SH-SY5Y (cell line): ENCODE data around the gene ZBTB16.

ENCODE experiments used
- GATA2 ChIP-seq: IDR thresholded peaks from 2 replicates; pipeline ENCODE4 v1.6.1; 2011; ENCODE audit warnings: mild to moderate bottlenecking, low read depth, low read length
- GATA3 ChIP-seq: IDR thresholded peaks from 2 replicates; pipeline ENCODE4 v1.6.1; 2011; ENCODE audit warnings: low read depth, mild to moderate bottlenecking, low read length, moderate library complexity

ZBTB16 gene

GRCh38 chr11:114257621-114258558, 198.4 kb downstream of the ZBTB16 start:
- no peak for TF ChIP-seq GATA3
- TF ChIP-seq GATA2: peak; percentile 70

- TF ChIP-seq GATA2 (no peak), GATA3 (no peak)
Observed at GRCh38 chr11:114258696-114259095, 199.2 kb downstream of the ZBTB16 start.

- TF ChIP-seq GATA3 (no peak), GATA2 (no peak)
Observed at GRCh38 chr11:114259124-114259526, 199.6 kb downstream of the ZBTB16 start.

GRCh38 chr11:114259551-114259983, 200.1 kb downstream of the ZBTB16 start:
- no peak for TF ChIP-seq GATA3
- no peak for TF ChIP-seq GATA2

- TF ChIP-seq GATA2: no peak
- no peak for TF ChIP-seq GATA3
Observed at GRCh38 chr11:114260077-114260476, 200.6 kb downstream of the ZBTB16 start.

- TF ChIP-seq GATA3 (no peak), GATA2 (no peak)
Observed at GRCh38 chr11:114260483-114260882, 201.0 kb downstream of the ZBTB16 start.

GRCh38 chr11:114261791-114262190, 202.3 kb downstream of the ZBTB16 start:
- TF ChIP-seq GATA2: no peak
- TF ChIP-seq GATA3: no peak

- TF ChIP-seq GATA3: no peak
- TF ChIP-seq GATA2: no peak
Observed at GRCh38 chr11:114262681-114263512, 203.4 kb downstream of the ZBTB16 start.

GRCh38 chr11:114263513-114264170, 204.1 kb downstream of the ZBTB16 start:
- no peak for TF ChIP-seq GATA2
- no peak for TF ChIP-seq GATA3

GRCh38 chr11:114264381-114264780, 204.9 kb downstream of the ZBTB16 start:
- TF ChIP-seq GATA2 (no peak), GATA3 (no peak)

- TF ChIP-seq GATA3: no peak
- TF ChIP-seq GATA2: no peak
Observed at GRCh38 chr11:114265122-114265878, 205.8 kb downstream of the ZBTB16 start.

GRCh38 chr11:114269498-114269897, 210.0 kb downstream of the ZBTB16 start:
- TF ChIP-seq GATA3 (no peak), GATA2 (no peak)

- TF ChIP-seq GATA2 (no peak), GATA3 (no peak)
Observed at GRCh38 chr11:114270531-114271270, 211.2 kb downstream of the ZBTB16 start.
